Endodermal cell (in vitro differentiated cells): Measurements from ENCODE around the gene CNKSR1. TPM values are rescaled to one million over a fixed set of nuclear protein-coding genes. Genes with fewer than 3 reads are reported as not detected.

Experiments
- DNase-seq: peaks from one replicate; pipeline ENCODE4 v3.0.0-alpha.2; 2017
- H3K27ac ChIP-seq: 2 replicates; pipeline ENCODE4 v1.5.1; 2013; ENCODE audit warnings: mild to moderate bottlenecking, low read depth, low read length, moderate library complexity
- H3K27me3 ChIP-seq: 2 replicates; pipeline ENCODE4 v1.6.1; 2013; ENCODE audit warnings: mild to moderate bottlenecking, low read length, moderate library complexity; ENCODE audit not compliant: insufficient read depth, control insufficient read depth, poor library complexity, severe bottlenecking
- H3K36me3 ChIP-seq: 2 replicates; pipeline ENCODE4 v1.7.0; 2013; ENCODE audit warnings: mild to moderate bottlenecking, low read length, moderate library complexity; ENCODE audit not compliant: control insufficient read depth, insufficient read depth
- H3K4me1 ChIP-seq: one replicate; pipeline ENCODE4 v1.7.0; 2013; ENCODE audit warnings: low read length; ENCODE audit not compliant: control insufficient read depth, insufficient read depth
- H3K4me3 ChIP-seq: 2 replicates; pipeline ENCODE4 v1.5.1; 2013; ENCODE audit warnings: mild to moderate bottlenecking, low read length, moderate library complexity
- H3K9ac ChIP-seq: 2 replicates; pipeline ENCODE4 v1.6.1; 2013; ENCODE audit warnings: mild to moderate bottlenecking, low read length, moderate library complexity; ENCODE audit not compliant: poor library complexity, severe bottlenecking; ENCODE audit errors: extremely low read depth
- H3K9me3 ChIP-seq: 2 replicates; pipeline ENCODE4 v1.6.1; 2013; ENCODE audit warnings: mild to moderate bottlenecking, low read length, moderate library complexity; ENCODE audit not compliant: control insufficient read depth
- H3K27ac Mint-ChIP-seq: 2 replicates; pipeline ENCODE4 v1.8.0; 2020; ENCODE audit warnings: mixed read lengths
- H3K27me3 Mint-ChIP-seq: 2 replicates; pipeline ENCODE4 v1.8.0; 2021; ENCODE audit warnings: mild to moderate bottlenecking, mixed read lengths; ENCODE audit not compliant: insufficient read depth
- H3K36me3 Mint-ChIP-seq: 2 replicates; pipeline ENCODE4 v1.8.0; 2020; ENCODE audit warnings: low read depth, mixed read lengths
- H3K4me1 Mint-ChIP-seq: 2 replicates; pipeline ENCODE4 v1.8.0; 2020; ENCODE audit warnings: mixed read lengths
- H3K4me3 Mint-ChIP-seq: 2 replicates; pipeline ENCODE4 v1.8.0; 2020; ENCODE audit warnings: mild to moderate bottlenecking, moderate library complexity, mixed read lengths
- H3K9me3 Mint-ChIP-seq: 2 replicates; pipeline ENCODE4 v1.8.0; 2020; ENCODE audit warnings: mild to moderate bottlenecking, mixed read lengths
- CTCF ChIP-seq: fragments of 200-600 bp; sonication (generic); conservative IDR thresholded peaks from 2 replicates; pipeline ENCODE4 v1.5.0; 2021; ENCODE audit warnings: antibody characterized with exemption, mild to moderate bottlenecking
- WGBS, 2 experiments: methylation state at CpG; one replicate each; pipeline versions ENCODE4 v1.1.5 to v1.1.7; 2013; ENCODE audit warnings: missing lambda C conversion rate in 2 of 2, mixed read lengths in 1 of 2; ENCODE audit not compliant: insufficient coverage in 1 of 2, insufficient read length in 1 of 2; 5-methylcytosine and 5-hydroxymethylcytosine counted together
- total RNA-seq, 2 donors: library from RNA; stranded (reverse); fragmentation: NEBNext Ultra II Directional in 1 of 2; extraction: Animal tissue kit (Norgen Biotek cat#: 25700) in 1 of 2; gene quantifications; 2 replicates in 1 of 2; 3 replicates in 1 of 2; pipeline ENCODE4 v1.2.1, GENCODE V29; 2021

CNKSR1 gene
- total RNA-seq, 2 donors from 2014 or later, result 35.8 to 44.1 TPM

GRCh38 chr1:26233903-26234643 is 56.8 kb downstream of the CNKSR1 start, which contains the start of gene CEP85:
TSS of gene CEP85 (plus strand) at chr1:26234200. CDS start at chr1:26239784, 5,584 bp downstream.
- peak within 1 kb of the TSS; percentile 74 for H3K9ac ChIP-seq
- 0% methylated on average over 37 to 73 of the region's 73 CpGs for WGBS, 2 experiments
- H3K36me3 Mint-ChIP-seq, result peaks cover 16% of the 10 kb centered on the region
- peak within 1 kb of the TSS; percentile 92 for H3K4me3 Mint-ChIP-seq
- H3K27me3 Mint-ChIP-seq, result no peaks in the 10 kb centered on the region
- no peaks in the 10 kb centered on the region for H3K27me3 ChIP-seq
- H3K9me3 ChIP-seq, result peaks cover 8% of the 10 kb centered on the region
- peak; percentile 94 for TF ChIP-seq CTCF
- DNase-seq, result peak; percentile 100
- no peaks in the 10 kb centered on the region for H3K4me1 ChIP-seq
- H3K27ac ChIP-seq, result peak within 1 kb of the TSS; percentile 66
- H3K4me1 Mint-ChIP-seq, result peaks cover 7% of the 10 kb centered on the region
- H3K27ac Mint-ChIP-seq, result peak within 1 kb of the TSS; percentile 96
- no peaks in the 10 kb centered on the region for H3K9me3 Mint-ChIP-seq
- peaks cover 5% of the 10 kb centered on the region for H3K36me3 ChIP-seq
- peak within 1 kb of the TSS; percentile 96 for H3K4me3 ChIP-seq

DNA sequence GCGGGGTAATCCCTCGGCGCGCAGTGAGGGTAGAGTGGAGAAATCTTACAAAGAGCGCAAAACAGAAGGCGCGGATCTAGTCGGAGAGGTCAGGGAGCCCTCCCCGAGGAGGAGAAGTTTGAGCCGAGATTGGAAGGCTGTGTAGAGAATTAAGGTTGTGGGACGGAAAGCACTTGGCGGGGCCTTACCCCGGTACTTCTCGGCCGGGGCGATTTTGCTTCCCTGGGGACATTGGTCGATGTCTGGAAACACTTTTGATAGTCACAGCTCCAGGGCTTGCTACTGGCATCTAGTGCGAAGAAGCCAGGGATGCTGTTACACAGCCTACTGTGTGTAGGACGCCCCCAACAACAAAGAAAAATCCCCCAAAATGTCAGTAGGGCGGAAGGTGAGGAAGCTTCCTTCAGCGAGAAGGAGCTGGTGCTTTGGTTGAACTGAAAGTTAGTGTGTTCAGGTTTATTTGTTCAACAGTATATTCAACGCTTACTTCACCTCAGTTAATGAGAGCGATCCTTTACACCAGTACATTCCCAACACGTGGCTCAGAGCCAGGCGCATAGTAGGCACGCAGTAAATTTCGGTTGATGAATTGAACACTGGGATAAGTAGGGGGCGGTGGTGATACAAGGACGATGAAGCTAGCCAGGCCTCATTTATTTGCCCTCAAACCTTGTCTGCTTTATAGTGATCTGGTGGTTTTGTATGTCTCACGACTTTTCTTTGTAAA is 57.5 kb downstream of the CNKSR1 start:
- Histone ChIP-seq H3K27me3 (no peaks in the 10 kb centered on the region), H3K9me3 (peaks cover 8% of the 10 kb centered on the region), H3K4me3 (peak overlapping the region; percentile 96), H3K36me3 (peaks cover 8% of the 10 kb centered on the region), H3K4me1 (no peaks in the 10 kb centered on the region), H3K9ac (peak overlapping the region; percentile 74), H3K27ac (peak overlapping the region; percentile 66)
- peaks cover 20% of the 10 kb centered on the region for H3K36me3 Mint-ChIP-seq
- H3K27me3 Mint-ChIP-seq, result no peaks in the 10 kb centered on the region
- 1 to 5% methylated on average over 18 to 30 of the region's 30 CpGs for WGBS, 2 experiments
- H3K27ac Mint-ChIP-seq, result peak overlapping the region; percentile 96
- no peak for DNase-seq
- peak overlapping the region; percentile 92 for H3K4me3 Mint-ChIP-seq
- no peak for TF ChIP-seq CTCF
- no peaks in the 10 kb centered on the region for H3K9me3 Mint-ChIP-seq
- peaks cover 8% of the 10 kb centered on the region for H3K4me1 Mint-ChIP-seq

DNA sequence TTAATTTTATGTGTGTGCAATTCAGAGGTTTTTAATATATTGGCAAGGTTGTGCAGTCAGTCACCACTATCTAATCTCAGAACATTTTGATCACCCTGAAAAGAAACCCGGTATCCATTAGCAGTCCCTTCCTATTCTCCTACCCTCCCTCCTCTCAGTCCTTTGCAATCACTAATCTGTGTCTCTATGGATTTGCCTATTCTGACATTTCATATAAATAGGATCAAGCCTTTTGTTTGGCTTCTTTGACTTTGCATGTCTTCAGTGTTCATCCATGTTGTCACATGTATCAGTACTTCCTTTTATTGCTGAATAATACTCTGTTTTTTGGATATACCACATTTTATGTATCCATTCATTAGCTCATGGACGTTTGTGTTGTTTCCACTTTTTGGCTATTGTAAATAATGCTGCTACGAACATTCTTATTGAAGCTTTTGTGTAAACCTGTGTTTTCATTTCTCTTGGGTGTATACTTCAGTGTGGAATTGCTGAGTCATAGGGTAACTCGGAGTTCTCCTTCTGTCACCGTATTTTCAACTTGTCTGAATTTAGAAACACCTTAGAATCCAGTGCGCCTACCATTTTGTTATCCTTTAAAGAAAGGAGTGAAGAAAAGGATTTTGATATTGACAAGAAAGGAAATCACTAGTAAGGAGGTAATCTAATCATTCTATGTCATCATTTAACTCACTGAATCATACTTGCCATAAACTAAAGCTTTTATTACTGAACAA is 60.1 kb downstream of the CNKSR1 start:
- H3K9me3 ChIP-seq, result peaks cover 8% of the 10 kb centered on the region
- DNase-seq, result no peak
- no peak overlapping the region for H3K27ac ChIP-seq
- Mint-ChIP-seq H3K9me3 (no peaks in the 10 kb centered on the region), H3K4me3 (no peak overlapping the region), H3K27ac (no peak overlapping the region), H3K4me1 (peaks cover 11% of the 10 kb centered on the region), H3K27me3 (no peaks in the 10 kb centered on the region), H3K36me3 (peaks cover 32% of the 10 kb centered on the region)
- no peak overlapping the region for H3K4me3 ChIP-seq
- H3K27me3 ChIP-seq, result no peaks in the 10 kb centered on the region
- peaks cover 13% of the 10 kb centered on the region for H3K36me3 ChIP-seq
- 94 to 96% methylated on average over 4 to 6 of the region's 6 CpGs for WGBS, 2 experiments
- no peaks in the 10 kb centered on the region for H3K4me1 ChIP-seq
- no peak for TF ChIP-seq CTCF
- no peak overlapping the region for H3K9ac ChIP-seq
